ENCODE measurements around the gene HDAC5.

GRCh38 chr17:44074911-44075285 is 48.5 kb downstream of the HDAC5 start:
- TF ChIP-seq CTCF (conservative IDR thresholded peaks at IDR 0.05; ENCODE audit: low read length) (no peak), EZH2phosphoT487 (IDR thresholded peaks at IDR 0.05; ENCODE audit: borderline replicate concordance, low read depth, low read length) (no peak)

All from OCI-LY7 (cell line).